HL-60 (cell line): ENCODE results near the gene TGFBR3.

Experiments
- DNase-seq, 2 experiments: peaks; one replicate each; pipeline ENCODE4 v3.0.0-alpha.2; 2010 to 2020; ENCODE audit warnings: low read depth in 1 of 2, low spot score in 1 of 2
- H3K27ac ChIP-seq: fragments of 250-450 bp; sonication (Bioruptor Pico); replicated peaks from 2 replicates; pipeline ENCODE4 v1.5.1; 2020; ENCODE audit warnings: mild to moderate bottlenecking, moderate library complexity
- H3K27me3 ChIP-seq: fragments of 250-450 bp; sonication (Bioruptor Pico); 2 replicates; pipeline ENCODE4 v1.5.1; 2021; ENCODE audit warnings: mild to moderate bottlenecking, moderate library complexity; ENCODE audit not compliant: insufficient read depth, poor library complexity, severe bottlenecking
- H3K4me3 ChIP-seq: replicated peaks from 2 replicates; pipeline ENCODE4 v1.5.1; 2011; ENCODE audit warnings: mild to moderate bottlenecking, control low read depth, low read length; ENCODE audit not compliant: insufficient read depth
- CTCF ChIP-seq: IDR thresholded peaks from one replicate; pipeline ENCODE4 v1.5.1; 2011; ENCODE audit warnings: low read length, control low read depth, inconsistent platforms; ENCODE audit not compliant: insufficient read depth
- GABPA ChIP-seq: IDR thresholded peaks from 2 replicates; pipeline ENCODE4 v1.6.1; 2012; ENCODE audit warnings: low read depth
- POLR2AphosphoS5 ChIP-seq: IDR thresholded peaks from 2 replicates; pipeline ENCODE4 v1.6.1; 2012; ENCODE audit warnings: low read depth
- REST ChIP-seq: IDR thresholded peaks from 2 replicates; pipeline ENCODE4 v1.6.1; 2012; ENCODE audit warnings: low read depth; ENCODE audit not compliant: insufficient replicate concordance
- SPI1 ChIP-seq: IDR thresholded peaks from 2 replicates; pipeline ENCODE4 v1.6.1; 2012; ENCODE audit warnings: low read depth, mild to moderate bottlenecking, borderline replicate concordance

The TGFBR3 gene

DNA sequence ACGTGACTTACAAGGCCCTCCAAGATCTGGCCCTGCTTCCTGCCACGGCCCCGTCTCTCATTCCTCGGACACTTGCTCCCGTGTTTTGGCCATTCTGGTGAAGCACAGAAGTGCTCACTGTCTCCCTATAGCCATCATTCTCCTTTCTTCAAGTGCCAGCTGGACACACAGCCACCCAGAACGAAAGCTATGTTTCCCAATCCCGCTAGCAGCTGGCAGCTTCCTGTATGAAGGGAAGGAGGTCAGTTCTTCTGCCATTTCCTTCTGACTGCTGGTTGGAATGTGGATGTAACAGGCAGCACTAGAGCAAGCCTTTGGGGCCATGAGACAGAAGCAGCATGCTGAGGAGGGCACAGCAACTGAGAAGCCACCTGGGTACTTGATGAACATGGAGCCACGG, 82.8 kb downstream of the TGFBR3 start:
- Histone ChIP-seq H3K4me3 (no peak overlapping the region), H3K27me3 (no peaks in the 10 kb centered on the region), H3K27ac (no peak overlapping the region)
- TF ChIP-seq CTCF (no peak), GABPA (no peak), SPI1 (no peak), POLR2AphosphoS5 (no peak), REST (no peak)
- peak in 1 of 2 experiments; percentile 35 for DNase-seq

GRCh38 chr1:91801496-91802115, 84.3 kb downstream of the TGFBR3 start:
- DNase-seq: no peak
- H3K27me3 ChIP-seq: no peaks in the 10 kb centered on the region
- TF ChIP-seq SPI1 (no peak), POLR2AphosphoS5 (no peak), GABPA (no peak), CTCF (no peak), REST (no peak)
- no peak overlapping the region for H3K27ac ChIP-seq
- no peak overlapping the region for H3K4me3 ChIP-seq

DNA sequence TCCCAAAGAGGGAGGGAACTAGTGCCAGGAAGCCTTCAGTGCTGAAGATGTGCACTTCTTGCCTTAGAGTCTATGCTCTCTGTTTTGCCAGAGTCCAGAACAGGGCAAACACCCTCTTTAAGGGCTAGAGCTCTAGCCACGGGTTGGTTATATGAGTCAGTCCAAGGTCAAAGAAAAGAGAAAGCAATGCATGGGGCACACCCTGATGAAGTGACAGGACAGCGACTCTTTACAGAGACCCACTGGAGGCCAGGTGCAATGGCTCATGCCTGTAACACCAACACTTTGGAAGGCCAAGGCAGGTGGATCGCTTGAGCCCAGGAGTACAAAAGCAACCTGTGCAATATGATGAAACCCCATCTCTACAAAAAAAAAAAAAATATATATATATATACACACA, 86.1 kb downstream of the TGFBR3 start:
- Histone ChIP-seq H3K27me3 (no peaks in the 10 kb centered on the region), H3K4me3 (no peak overlapping the region), H3K27ac (no peak overlapping the region)
- TF ChIP-seq POLR2AphosphoS5: no peak
- no peak for TF ChIP-seq SPI1
- no peak for TF ChIP-seq GABPA
- TF ChIP-seq REST: no peak
- no peak for TF ChIP-seq CTCF
- no peak for DNase-seq
